Stromal cell of bone marrow (primary cell): ENCODE measurements around the gene PDLIM7.

Experiments used
- DNase-seq: peaks from one replicate; pipeline ENCODE4 v3.0.0-alpha.2; 2012; ENCODE audit warnings: low read depth

The PDLIM7 gene

GRCh38 chr5:177524539-177524900, 27.1 kb upstream of the PDLIM7 start:
- DNase-seq, result no peak

- DNase-seq, result no peak
Measured at GRCh38 chr5:177523711-177524538, 26.5 kb upstream of the PDLIM7 start.

GRCh38 chr5:177520916-177521513, 23.6 kb upstream of the PDLIM7 start:
- no peak for DNase-seq

GRCh38 chr5:177520271-177520670, 22.9 kb upstream of the PDLIM7 start:
- DNase-seq, result no peak

DNA sequence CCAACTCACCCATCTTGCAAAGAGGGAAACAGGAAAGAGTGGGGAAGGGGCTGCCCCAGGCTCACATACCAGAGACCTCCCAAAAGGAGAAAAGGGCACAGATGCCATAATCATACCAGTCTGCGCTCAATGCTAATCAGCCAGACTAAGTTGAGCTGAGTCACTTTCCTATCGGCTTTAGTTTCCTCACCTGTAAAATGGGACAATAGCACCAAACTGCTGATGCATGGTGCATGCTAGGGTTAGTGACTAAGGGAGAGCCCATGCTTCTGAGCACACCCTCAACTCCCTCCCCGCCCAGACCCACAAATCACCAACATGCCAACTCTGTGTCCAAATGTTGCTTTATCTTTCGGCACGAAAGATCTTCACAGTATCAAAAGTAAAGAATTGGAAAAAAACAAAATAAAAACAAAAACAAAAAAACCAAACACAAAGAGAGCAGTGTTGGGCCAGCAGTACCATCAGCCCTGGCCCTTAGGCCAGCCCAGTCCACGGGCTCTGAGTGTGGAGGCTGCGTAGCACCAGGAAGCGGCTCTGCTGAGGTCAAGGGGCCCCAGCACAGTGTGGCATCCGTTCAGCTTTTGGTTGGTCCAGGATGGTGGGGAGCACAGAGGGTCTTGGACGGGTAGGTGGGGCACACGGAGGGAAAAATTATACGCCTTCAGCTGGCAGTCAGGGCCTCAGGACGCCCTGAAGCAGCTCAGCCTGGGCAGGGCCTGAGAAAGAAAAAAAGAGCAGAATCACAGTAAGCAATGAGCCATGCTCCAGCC, 22.2 kb upstream of the PDLIM7 start:
- DNase-seq, result no peak

- DNase-seq, result peak; percentile 99
Measured at GRCh38 chr5:177516601-177517568, 19.5 kb upstream of the PDLIM7 start, which contains the start of gene DDX41. Gene DDX41, minus strand, starts transcription at chr5:177516961. Its CDS starts 16 bp downstream, at chr5:177516945.

DNA sequence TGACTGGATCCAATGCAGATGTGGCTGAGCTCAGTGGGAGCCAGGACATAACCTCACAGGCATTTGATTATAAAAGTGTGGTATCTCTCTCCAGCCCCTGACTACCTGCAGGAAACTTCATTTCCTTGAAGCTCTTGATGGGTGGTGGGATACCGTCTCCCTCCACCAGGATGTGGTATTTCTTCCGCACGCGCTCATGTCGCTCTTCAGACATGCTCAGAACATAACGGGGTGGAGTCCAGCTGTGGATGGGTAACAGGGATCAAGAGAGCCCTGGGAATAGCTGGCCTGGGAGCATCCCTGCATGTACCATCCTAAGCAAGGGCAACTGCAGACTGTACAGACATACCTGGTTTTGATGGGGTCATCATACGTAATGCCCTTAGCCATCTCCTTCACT, 18.2 kb upstream of the PDLIM7 start:
- DNase-seq, result no peak

GRCh38 chr5:177514541-177514940, 17.1 kb upstream of the PDLIM7 start:
- no peak for DNase-seq

- no peak for DNase-seq
Measured at GRCh38 chr5:177513500-177513899, 16.1 kb upstream of the PDLIM7 start.

GRCh38 chr5:177512736-177513380, 15.5 kb upstream of the PDLIM7 start:
- no peak for DNase-seq

- no peak for DNase-seq
Measured at GRCh38 chr5:177511796-177512675, 14.6 kb upstream of the PDLIM7 start.

GRCh38 chr5:177511181-177511580, 13.8 kb upstream of the PDLIM7 start:
- DNase-seq, result no peak

DNA sequence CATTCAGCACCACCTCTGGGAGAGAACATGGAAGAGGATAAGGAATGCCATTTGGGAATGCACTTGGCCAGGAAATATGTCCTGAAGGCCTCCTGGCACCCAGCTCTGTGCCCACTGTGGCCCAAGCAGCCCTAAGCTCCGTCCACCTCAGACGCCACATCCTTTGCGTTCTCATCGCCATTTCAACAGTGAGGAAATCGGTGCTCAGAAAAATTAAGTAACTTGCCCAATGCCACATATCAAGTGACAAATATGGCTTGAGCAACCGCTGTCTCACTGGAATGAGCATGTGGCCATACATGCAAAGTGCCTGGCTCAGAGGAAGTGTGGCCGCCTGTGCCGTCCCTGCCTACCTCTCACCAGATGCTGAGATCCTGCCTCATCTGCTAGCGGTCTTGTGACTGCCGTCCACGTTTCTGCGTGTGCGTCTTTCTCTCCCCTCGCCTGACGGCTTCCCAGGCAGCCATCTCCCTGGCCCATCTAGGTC, 13.2 kb upstream of the PDLIM7 start:
- no peak for DNase-seq

- DNase-seq, result no peak
Measured at GRCh38 chr5:177509991-177510566, 12.7 kb upstream of the PDLIM7 start.

GRCh38 chr5:177509381-177509951, 12.1 kb upstream of the PDLIM7 start, which contains the start of gene DOK3:
Gene DOK3, minus strand, starts transcription at chr5:177509826. Its CDS starts 286 bp downstream, at chr5:177509540.
- no peak for DNase-seq

GRCh38 chr5:177508837-177509236, 11.4 kb upstream of the PDLIM7 start:
- no peak for DNase-seq

GRCh38 chr5:177508221-177508611, 10.8 kb upstream of the PDLIM7 start:
- no peak for DNase-seq

- no peak for DNase-seq
Measured at GRCh38 chr5:177507596-177508220, 10.3 kb upstream of the PDLIM7 start.

- DNase-seq, result no peak
Measured at GRCh38 chr5:177507165-177507564, 9.8 kb upstream of the PDLIM7 start.
